Measurements from ENCODE around the gene FBF1.

GRCh38 chr17:75979705-75980187 is 38.9 kb upstream of the FBF1 start:
- no peak for TF ChIP-seq POLR2A (IDR thresholded peaks at IDR 0.05)
- no peak for TF ChIP-seq CTCF (IDR thresholded peaks at IDR 0.05)
